Stimulated activated CD8-positive, alpha-beta memory T cell treated with anti-CD3 and anti-CD28 coated beads, Interleukin-4, amount 100 ng/mL, for 1 hour (primary cell): ENCODE measurements around the gene HDAC4.

Source experiments
- DNase-seq, 2 donors: peaks; one replicate each; pipeline ENCODE4 v3.0.0-alpha.2; 2020; ENCODE audit warnings: low read depth in 2 of 2, low spot score in 1 of 2

Gene HDAC4

DNA sequence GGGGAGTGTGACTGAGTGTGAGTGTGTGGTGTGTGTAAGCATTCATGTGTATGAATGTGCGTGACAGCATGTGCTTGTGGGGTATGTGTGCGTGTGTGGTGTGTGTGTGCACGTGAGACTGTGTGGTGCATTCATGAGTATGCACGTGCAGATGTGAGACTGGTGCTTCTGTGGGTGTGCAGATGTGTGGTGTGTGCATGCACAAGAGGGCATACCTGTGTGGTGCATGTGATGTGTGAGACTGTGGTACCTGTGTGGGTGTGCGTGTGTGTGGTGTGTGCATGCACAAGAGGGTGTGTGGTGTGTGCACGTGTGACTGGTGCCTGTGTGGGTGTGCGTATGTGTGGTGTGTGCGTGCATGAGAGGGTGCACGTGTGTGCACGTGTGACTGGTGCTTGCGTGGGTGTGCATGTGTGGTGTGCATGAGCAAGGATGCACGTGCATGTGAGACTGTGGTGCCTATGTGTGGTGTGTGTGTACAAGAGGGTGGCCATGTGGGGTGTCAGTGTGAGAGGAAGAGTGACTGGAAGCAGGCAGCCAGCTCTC, 339.6 kb downstream of the HDAC4 start:
- no peak for DNase-seq

- DNase-seq = no peak
These were observed 340.1 kb downstream of the HDAC4 start for GRCh38 chr2:239060676-239061075.

GRCh38 chr2:239059854-239060253, 341.0 kb downstream of the HDAC4 start:
- DNase-seq = no peak

DNA sequence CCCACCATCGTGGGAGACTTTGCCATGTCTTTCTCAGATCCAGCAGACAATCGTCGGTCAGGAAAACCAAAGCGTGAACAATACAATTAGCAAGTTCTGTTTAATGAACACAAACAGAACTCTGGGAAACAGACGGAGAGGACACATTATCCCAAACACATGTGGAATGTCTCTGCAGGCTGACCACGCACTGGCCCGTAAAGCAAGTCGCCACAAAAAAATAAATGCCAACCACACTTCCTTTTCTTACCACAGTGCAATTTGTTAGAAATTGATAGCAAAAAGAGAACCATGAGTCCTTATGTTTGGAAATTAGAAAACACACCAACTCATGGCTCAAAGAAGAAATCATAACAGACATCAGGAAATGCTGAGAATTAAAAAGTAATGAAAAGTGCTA, 342.1 kb downstream of the HDAC4 start:
- no peak for DNase-seq

GRCh38 chr2:239057533-239057932, 343.3 kb downstream of the HDAC4 start:
- DNase-seq = no peak

GRCh38 chr2:239056611-239057010, 344.2 kb downstream of the HDAC4 start:
- no peak for DNase-seq

DNA sequence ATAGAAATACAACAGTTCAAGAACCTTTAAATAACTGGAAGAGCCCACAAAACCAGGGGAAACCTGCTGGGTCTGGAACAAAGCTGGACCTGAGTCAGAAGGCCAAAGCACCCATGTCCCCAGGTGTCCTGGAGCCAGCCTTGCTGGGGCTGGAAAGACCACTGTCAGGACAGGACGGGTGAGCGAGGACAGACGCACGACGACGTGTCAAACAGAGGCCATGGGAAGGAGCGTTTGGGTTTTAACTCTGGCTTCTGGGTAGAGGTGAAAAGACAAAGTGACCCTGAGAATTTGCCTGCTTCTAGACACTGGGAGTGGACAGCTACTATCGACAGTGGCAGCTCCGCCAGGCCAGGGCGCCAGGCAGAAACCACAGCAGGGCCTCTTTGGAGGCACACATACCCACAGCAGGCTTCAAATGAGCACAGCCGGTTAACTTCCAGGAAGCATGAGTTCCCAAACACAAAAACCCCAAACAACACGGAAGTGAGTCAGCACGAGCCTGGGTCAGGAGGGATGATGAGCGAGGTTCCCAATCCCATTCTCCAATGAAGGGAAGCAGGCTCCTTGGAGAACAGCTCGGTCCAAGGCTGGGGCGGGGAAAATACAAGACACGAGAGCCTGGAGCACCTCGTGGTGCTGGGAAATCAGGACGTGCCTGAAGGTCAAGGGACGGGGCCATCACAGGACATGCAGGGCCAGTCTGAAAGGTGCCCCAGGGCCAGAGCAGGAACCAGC, 344.9 kb downstream of the HDAC4 start:
- DNase-seq = no peak

DNA sequence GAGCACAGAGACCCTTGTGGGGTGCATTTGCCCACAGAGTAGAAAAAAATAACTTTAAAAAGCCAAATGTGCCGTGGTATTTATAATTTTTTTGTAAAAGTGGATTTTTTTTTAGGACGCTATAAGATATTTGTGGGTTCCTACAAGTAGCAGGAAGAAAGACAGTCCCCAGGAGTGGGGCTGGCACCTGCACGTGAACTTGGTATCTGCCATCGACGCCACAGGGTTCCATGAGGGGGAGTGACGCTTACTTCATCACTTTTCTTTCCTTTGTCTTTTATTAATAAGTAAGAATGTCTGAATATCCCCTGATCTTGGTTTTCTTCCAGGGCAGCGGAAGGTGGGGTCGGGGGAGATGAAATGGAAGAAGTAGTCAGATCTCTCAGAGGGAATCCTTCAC, 345.9 kb downstream of the HDAC4 start:
- DNase-seq = no peak

GRCh38 chr2:239053801-239054503, 346.9 kb downstream of the HDAC4 start:
- DNase-seq = no peak

DNA sequence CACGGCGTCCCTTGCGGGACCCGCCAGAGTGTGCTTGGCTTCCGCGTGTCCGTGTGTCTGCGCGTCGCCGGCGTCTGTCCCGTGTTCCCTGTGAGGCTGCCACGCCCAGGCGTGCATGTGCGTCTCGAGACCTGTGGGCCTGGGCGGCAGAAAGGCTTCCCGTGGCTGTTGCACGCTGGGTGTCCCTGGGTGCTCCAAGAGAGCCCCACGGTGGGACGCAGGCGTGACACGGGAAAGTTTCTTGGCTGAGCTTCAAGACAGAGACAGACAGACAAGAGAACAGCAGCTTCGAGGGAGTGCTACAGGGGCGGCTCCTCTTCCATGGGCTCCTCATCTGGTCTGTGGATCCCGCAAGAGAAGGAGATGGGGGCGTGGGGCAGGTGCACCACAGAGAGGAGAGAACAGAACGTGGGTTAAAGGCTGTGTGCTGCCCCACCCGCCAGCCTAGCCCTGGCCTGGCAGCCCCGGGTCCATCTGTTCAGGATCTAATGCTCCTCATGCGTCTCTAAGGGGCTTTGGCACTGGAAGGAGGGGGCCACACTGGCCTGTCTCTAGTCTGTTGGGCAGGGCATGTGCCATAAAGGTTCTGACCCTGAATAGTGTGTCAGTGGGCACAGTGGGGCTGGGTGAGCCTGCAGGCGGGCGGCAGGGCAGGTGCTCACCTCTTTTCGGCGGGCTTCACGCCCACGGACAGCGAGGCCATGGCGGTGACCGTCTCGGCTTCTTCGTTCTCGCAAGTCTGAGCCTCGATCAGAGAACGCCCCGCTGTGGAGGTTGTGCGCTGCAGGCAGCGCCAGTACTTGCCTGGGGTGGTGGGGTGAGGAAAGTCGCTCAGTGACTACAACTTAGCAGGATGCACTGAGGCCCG, 347.8 kb downstream of the HDAC4 start:
- no peak for DNase-seq

DNA sequence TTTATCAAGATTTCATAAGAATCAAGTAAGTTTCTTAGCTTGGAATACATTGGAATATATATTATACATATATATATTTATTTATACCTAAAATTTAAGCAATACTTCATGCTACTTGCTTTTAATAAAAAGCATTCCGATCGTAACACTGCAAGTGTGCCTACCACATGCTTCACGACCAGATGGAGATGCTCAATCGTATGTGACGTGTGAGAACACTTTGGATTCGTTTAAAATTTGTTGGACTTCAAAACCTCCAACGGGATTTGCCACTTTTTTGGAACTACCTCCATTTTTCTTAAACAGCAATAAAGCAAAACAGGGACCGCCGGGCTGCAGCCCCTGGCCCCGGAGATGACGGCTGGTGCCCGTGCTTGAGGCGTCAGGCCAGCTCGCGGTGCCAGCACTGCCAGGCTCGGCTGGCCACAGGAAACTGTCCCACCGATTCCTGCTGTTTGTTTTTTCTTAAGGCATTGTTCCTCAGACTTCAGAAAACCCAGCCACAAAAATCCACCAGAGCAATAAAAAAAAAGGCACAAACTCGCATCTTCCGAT, 348.9 kb downstream of the HDAC4 start:
- no peak for DNase-seq

- DNase-seq = no peak
These were observed 350.6 kb downstream of the HDAC4 start for GRCh38 chr2:239050252-239050649.

- DNase-seq = no peak
These were observed 351.2 kb downstream of the HDAC4 start for GRCh38 chr2:239049421-239050251.

DNA sequence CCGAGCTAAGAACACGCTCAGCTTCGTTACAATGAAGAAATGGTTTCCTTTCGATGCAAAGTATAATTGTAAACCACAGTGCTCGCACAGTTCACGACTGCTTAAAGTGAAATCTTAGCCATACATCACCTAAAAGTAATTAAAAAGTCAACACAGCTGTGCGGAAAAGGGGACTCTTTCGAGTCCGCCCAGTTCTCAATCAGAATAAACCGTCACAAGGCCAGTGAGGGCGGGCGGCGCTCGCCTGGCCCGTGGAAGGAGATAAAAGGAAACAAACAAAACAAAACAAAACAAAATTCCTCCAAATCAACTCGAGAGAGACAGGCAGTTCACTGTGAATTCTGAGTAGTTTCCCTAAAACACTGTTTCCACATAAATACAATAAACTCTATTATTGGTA, 352.1 kb downstream of the HDAC4 start:
- DNase-seq = no peak

GRCh38 chr2:239047861-239048260, 353.0 kb downstream of the HDAC4 start:
- DNase-seq = no peak

- DNase-seq = no peak
These were observed 353.4 kb downstream of the HDAC4 start for GRCh38 chr2:239047420-239047819.

DNA sequence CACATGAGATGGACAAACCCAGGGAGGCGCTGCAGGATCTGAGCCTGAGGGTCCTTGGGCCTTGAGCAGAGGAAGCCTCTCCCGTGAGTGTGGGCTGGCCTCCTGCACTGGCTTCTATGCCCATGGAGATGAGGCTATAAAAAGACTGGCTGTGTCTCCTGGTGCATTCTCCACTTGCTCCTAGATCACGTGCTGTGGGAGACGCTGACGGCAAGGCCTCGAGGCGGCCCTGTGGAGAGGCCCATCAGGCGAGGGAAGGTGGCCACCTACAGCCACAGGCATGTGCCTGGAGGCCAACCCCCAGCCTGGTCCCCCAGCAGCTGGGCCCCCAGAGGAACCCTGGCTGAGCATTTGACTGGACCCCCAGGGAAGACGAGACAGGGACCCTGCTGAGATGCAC, 354.0 kb downstream of the HDAC4 start:
- DNase-seq = no peak

- DNase-seq = no peak
These were observed 356.5 kb downstream of the HDAC4 start for GRCh38 chr2:239044336-239044735.

- no peak for DNase-seq
These were observed 357.5 kb downstream of the HDAC4 start for GRCh38 chr2:239043326-239043725.

GRCh38 chr2:239042551-239043320, 358.1 kb downstream of the HDAC4 start:
- DNase-seq = no peak
